ENCODE measurements around the gene KNDC1. TPM values are rescaled to one million over a fixed set of nuclear protein-coding genes. Genes with fewer than 3 reads are reported as not detected.
"Not testable (repeated sequence)": the region's sequence is repeated elsewhere in the genome, so short reads cannot be mapped to it uniquely, and the experiment has no call there.

KNDC1 gene
- total RNA-seq, 4 donors from 2014 or later: 3.7 to 5.9 (median 4.8) TPM

DNA sequence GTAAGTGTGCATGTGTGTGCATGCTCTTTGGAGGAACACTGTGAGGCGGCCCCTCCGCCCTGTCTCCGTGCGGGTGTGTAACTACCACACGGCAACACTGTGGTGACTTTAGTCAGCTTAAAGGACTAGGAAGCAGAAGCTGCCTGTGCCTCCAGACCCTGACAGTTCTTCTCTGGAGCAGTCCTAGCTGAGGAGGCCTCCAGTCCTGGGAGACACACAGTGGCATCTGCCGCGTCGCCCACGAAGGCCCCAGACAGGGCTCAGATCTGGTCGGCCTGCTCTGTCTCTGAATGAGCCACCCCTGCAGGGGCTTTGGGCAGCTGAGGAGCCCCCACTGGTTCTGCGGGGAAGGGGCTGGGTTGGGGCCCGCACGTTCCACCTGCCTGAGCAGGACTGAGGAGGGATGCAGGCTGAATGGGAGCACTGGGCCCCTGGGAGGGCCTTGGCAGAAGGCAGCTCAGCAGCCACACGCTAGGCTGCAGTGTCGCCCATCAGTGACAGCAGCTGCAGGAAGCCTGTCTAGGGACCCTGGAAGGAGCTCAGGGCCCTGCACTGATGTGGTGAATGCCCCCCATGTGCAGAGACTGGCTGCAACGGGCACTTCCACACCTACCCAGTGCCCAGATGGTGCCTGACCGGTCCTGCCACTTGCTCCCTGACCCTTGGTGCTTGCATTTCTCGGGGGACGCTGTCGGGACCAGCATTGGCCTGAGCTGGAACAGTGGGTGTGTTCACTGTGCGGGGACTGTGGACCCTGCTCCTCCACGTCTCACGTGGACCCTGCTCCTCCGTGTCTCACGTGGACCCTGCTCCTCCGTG, 27.3 kb upstream of the KNDC1 start:
- no peaks in the 10 kb centered on the region for H3K4me1 ChIP-seq
- WGBS, 2 donors: 79 to 87% methylated on average over 18 to 26 of the region's 26 CpGs
- TF ChIP-seq POLR2A (IDR thresholded peaks at IDR 0.05) (no peak), EP300 (IDR thresholded peaks at IDR 0.05) (no peak)
- TF ChIP-seq, protein P1, sequence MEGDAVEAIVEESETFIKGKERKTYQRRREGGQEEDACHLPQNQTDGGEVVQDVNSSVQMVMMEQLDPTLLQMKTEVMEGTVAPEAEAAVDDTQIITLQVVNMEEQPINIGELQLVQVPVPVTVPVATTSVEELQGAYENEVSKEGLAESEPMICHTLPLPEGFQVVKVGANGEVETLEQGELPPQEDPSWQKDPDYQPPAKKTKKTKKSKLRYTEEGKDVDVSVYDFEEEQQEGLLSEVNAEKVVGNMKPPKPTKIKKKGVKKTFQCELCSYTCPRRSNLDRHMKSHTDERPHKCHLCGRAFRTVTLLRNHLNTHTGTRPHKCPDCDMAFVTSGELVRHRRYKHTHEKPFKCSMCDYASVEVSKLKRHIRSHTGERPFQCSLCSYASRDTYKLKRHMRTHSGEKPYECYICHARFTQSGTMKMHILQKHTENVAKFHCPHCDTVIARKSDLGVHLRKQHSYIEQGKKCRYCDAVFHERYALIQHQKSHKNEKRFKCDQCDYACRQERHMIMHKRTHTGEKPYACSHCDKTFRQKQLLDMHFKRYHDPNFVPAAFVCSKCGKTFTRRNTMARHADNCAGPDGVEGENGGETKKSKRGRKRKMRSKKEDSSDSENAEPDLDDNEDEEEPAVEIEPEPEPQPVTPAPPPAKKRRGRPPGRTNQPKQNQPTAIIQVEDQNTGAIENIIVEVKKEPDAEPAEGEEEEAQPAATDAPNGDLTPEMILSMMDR (IDR thresholded peaks at IDR 0.05): no peak

DNA sequence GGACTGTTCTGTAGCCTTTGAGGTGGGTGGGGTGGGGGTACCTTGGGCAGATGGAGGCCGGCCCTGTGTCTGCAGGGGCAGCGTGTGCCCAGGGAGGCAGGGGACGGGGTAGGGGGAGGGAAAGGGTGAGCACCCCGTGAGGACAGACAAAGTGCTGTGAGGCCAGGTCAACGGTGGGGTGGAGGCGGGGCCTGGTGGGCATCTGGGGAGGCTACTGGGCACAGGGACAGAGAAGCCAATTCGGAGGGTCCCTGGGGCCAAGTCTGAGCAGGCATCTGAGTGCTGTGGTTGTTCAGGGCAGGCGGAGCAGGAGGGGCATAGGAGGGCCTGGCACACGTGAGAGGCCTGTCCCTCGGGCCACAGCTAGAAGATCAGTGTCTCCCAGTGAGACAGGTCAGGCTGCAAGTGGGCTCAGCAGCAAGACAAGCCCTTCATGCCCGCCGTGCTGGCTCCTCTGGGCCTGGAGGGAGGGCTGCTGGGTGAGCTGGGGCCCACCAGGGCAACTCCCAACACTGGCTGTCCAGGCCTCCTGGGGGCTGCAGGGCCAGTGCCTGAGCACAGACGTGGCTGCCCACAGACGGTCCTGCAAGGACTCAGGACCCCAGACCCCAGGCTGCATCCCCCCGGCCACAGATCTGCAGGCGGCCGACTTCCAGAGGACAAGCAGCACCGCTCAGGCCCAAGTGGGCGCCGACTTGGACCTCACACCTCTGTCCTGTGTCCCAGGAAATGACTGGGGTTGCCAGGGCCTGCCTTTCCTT, 26.4 kb upstream of the KNDC1 start:
- TF ChIP-seq, protein P1 (IDR thresholded peaks at IDR 0.05): no peak
- TF ChIP-seq EP300 (IDR thresholded peaks at IDR 0.05) (no peak), POLR2A (IDR thresholded peaks at IDR 0.05) (no peak)
- Histone ChIP-seq H3K27ac (no peak overlapping the region), H3K27me3 (no peaks in the 10 kb centered on the region), H3K36me3 (no peaks in the 10 kb centered on the region), H3K9me3 (peaks cover 0 to 3% (median 0%) of the 10 kb centered on the region in 4 donors), H3K4me3 (no peak overlapping the region), H3K4me1 (no peaks in the 10 kb centered on the region)
- no peak for DNase-seq (ENCODE audit: low spot score in 2 of 2)
- 73 to 89% methylated on average over 8 to 20 of the region's 20 CpGs for WGBS, 2 donors

More for the DNA sequence above, 27.3 kb upstream of the KNDC1 start:
- no peak for DNase-seq (ENCODE audit: low spot score in 2 of 2)
- Histone ChIP-seq H3K4me3 (no peak overlapping the region), H3K27ac (no peak overlapping the region), H3K27me3 (no peaks in the 10 kb centered on the region), H3K36me3 (no peaks in the 10 kb centered on the region), H3K9me3 (peaks cover 0 to 9% (median 0%) of the 10 kb centered on the region in 4 donors)

DNA sequence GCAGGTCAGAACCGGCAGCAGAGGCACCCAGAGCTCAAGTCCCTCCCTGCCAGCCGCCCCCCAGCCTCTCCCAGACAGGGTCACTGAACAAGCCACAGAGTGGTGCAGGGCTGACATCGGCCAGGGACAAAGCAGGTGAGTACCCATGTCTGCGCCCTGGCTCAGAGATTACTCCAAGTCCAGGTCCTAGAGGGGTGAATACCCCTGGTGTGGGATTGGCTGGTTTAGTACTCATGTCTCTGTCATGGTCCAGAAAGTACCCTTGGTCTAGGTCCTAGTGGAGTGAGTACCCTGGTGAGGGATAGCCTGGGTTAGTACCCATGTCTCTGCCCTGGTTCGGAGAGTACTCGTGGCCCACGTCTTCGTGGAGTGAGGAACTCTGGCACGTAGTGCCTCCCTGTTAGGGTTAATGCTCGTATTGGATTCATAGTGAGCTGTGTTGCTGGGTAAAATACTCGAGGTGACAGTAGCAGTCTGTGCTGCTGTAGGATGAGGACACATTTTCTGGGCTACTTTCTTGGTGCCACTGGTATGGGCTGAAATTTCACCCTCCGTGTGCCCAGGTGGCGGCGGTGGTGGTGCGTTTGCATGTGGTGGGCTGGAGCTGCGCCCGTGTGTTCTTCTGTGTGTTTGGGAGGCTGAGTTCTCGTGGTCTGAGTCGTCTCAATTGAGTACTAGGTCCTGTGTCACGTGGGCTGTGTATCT, 25.5 kb upstream of the KNDC1 start:
- no peak for TF ChIP-seq EP300 (IDR thresholded peaks at IDR 0.05)
- TF ChIP-seq, protein P1 (IDR thresholded peaks at IDR 0.05): no peak
- TF ChIP-seq POLR2A (IDR thresholded peaks at IDR 0.05): no peak
- H3K4me1 ChIP-seq: no peaks in the 10 kb centered on the region
- H3K36me3 ChIP-seq: no peaks in the 10 kb centered on the region
- H3K9me3 ChIP-seq: no peaks in the 10 kb centered on the region
- H3K4me3 ChIP-seq: no peak overlapping the region
- 58 to 71% methylated on average over 20 of the region's 20 CpGs for WGBS, 2 donors
- no peak overlapping the region for H3K27ac ChIP-seq
- H3K27me3 ChIP-seq: peaks cover 0 to 2% of the 10 kb centered on the region in 2 donors
- DNase-seq (ENCODE audit: low spot score in 2 of 2): no peak

DNA sequence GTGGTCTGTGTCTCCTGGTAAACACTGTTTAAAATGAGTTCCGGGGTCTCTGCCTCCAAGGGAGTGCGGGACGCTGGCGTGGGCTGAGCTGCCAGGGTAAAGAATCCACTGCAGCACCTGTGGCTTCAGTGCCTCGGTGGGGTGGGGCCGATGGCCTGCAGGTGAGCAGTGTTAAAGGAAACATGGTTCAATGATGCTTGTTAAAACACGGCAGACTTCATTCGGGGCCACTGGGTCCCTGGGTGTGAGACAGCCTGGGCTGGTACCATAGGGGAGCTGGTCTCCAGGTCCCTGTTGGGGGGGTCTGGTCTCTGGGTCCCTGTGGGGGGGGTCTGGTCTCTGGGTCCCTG, 24.9 kb upstream of the KNDC1 start:
- Histone ChIP-seq H3K27ac (no peak overlapping the region), H3K36me3 (no peaks in the 10 kb centered on the region), H3K4me1 (no peaks in the 10 kb centered on the region), H3K4me3 (no peak overlapping the region), H3K27me3 (peaks cover 0 to 6% of the 10 kb centered on the region in 2 donors), H3K9me3 (no peaks in the 10 kb centered on the region)
- DNase-seq (ENCODE audit: low spot score in 2 of 2): no peak
- TF ChIP-seq POLR2A (IDR thresholded peaks at IDR 0.05) (no peak), EP300 (IDR thresholded peaks at IDR 0.05) (no peak)
- TF ChIP-seq, protein P1 (IDR thresholded peaks at IDR 0.05): no peak
- WGBS, 2 donors: 61 to 89% methylated on average over 6 to 8 of the region's 8 CpGs

DNA sequence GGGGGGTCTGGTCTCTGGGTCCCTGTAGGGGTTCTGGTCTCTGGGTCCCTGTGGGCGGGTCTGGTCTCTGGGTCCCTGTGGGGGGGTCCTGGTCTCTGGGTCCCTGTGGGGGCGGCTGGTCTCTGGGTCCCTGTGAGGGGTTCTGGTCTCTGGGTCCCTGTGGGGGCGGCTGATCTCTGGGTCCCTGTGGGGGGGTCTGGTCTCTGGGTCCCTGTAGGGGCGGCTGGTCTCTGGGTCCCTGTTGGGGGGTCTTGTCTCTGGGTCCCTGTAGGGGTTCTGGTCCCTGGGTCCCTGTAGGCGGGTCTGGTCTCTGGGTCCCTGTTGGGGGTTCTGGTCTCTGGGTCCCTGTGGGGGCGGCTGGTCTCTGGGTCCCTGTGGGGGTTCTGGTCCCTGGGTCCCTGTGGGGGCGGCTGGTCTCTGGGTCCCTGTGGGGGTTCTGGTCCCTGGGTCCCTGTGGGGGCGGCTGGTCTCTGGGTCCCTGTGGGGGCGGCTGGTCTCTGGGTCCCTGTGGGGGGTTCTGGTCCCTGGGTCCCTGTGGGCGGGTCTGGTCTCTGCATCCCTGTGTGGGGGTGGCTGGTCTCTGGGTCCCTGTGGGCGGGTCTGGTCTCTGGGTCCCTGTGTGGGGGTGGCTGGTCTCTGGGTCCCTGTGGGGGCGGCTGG, 22.4 kb upstream of the KNDC1 start:
- H3K27ac ChIP-seq; DNase-seq (ENCODE audit: low spot score in 2 of 2); H3K36me3 ChIP-seq; H3K4me3 ChIP-seq; H3K4me1 ChIP-seq; H3K9me3 ChIP-seq: not testable (repeated sequence)
- WGBS, 2 donors: 79% methylated on average over 3 of the region's 12 CpGs; no CpG with 5 or more reads in 1 of the 2 donors
- H3K27me3 ChIP-seq: peaks cover 0 to 30% of the 10 kb centered on the region in 2 donors
